ENCODE measurements around the gene TBC1D23.
A peak's percentile ranks its signal among the peaks of the same experiment; 100 is the strongest.
"Not testable (repeated sequence)": the region's sequence is repeated elsewhere in the genome, so short reads cannot be mapped to it uniquely, and the experiment has no call there.

The TBC1D23 gene

DNA sequence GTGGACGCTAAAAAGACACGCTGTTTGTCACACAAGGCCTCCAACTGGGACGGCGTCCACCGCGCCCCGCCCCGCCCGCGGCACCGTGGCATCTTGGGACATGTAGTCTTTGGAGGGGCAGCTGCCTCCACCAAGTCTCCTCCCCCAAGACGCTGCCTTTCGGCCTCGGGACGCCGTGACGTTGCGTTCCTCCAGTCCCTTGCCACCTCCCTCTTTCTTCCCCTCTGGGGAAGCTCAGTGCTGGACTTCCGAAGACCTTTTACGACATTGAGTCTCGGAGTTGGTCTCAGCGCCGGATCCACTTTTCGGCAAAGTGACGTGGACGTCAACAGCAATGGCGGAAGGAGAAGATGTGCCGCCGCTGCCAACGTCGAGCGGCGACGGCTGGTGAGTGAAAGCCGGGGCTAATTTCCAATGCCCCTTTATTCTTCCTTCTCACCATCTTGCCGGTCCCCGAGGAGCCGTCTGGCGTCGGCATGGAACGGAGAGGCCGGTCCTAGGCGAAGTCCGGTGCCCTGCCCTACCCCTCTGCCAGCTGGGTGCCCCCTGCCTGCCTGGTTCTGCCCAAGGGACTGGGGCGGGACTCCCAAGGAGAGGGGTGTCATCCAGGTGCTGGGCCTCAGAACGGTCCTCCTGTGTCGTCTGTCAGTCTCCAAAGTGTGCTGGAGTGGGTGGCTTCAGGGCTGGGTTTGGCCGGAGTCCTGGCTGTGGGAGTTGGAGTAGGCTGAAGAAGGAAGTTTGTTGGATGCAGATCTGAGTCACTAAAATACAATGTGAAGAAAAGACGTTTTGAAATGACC lies at the start of gene TBC1D23:
Gene TBC1D23 (plus strand): TSS at position 308 of the 800 bp plus-strand sequence. CDS start 27 bp downstream, at position 335.
- peak; percentile 93 for DNase-seq (ENCODE audit: low read depth)

DNA sequence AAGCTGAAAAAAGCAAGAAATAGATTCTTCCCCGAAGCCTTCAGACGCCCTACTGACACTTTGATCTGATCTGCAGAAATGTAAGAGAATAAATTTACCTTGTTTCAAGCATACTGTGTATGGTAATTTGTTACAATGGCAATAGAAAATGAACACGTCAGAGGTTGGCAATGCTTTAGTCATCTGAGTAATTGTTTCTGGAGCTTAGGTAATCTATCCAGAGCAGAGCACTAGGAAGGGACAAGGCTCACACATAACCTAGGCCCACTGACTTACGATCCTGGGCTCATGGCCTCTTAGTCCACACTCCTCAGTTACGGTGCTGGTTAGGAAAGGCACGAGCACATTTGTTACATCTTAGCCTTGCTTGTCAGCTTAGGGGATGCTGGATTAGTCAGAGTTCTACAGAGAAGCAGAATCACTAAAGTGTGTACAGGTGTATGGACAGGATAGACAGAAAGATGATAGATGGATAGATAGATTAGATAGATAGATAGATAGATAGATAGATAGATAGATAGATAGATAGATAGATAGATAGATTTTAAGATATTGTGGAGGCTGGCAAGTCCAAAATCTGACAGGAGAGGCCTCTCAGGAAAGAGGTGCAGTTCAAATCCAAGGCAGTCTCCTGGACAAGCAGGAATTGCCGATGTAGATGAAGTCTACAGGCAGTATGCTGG lies 46.8 kb upstream of the TBC1D23 start:
- no peak for DNase-seq (ENCODE audit: low read depth)

DNA sequence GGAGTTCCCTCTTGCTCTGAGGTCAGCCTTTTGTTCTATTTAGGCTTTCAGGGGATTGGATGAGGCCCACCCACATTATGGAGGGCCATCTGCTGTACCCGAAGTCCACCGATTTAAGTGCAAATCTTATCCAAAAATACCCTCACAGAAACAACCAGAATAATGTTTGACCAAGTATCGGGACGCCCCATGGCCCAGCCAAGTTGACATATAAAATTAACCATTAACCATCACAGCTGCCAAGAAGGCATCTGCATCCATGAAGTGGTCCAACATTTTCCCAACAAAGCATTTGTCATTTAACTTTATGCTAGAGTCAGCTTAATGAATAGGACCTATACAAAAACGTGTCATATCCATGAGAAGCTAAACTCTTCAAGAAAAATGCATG lies 46.2 kb upstream of the TBC1D23 start:
- no peak for DNase-seq (ENCODE audit: low read depth)

DNA sequence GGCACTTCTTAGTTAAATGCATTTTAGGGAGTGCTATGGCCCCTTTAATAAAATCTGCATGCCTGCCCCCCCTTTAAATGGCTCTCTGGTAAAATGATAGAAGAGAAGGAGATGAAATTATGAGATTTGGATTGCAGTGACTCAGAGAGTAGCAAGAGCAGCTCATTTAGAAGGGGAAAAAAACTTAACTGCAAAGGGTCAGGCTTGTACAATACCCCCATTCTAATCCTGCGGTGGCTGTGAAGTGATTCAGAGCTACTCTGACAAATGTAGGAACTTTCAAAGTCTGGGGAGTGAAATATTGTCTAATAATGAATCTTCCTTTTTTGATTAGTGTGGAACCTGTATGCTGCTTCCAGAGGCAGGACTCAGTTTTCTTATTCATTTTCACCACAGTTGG lies 44.1 kb upstream of the TBC1D23 start:
- no peak for DNase-seq (ENCODE audit: low read depth)

DNA sequence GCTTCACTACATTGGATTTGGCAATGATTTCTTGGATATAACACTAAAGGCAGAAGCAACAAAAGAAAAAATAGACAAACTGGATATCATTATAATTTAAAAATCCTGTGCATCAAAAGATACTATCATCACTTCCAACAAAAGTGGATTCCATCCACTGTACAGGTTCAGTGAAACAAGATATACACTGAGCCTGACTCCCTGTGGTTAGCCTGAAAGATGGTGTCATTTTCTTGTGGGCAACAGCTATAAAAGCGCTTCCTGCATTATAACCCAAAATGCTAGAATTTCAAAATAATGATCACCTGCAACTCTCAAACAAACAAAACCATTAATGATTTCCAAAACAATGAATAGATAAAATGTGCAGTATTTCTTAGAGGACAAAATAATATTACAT lies 39.6 kb upstream of the TBC1D23 start:
- DNase-seq (ENCODE audit: low read depth), result no peak

DNA sequence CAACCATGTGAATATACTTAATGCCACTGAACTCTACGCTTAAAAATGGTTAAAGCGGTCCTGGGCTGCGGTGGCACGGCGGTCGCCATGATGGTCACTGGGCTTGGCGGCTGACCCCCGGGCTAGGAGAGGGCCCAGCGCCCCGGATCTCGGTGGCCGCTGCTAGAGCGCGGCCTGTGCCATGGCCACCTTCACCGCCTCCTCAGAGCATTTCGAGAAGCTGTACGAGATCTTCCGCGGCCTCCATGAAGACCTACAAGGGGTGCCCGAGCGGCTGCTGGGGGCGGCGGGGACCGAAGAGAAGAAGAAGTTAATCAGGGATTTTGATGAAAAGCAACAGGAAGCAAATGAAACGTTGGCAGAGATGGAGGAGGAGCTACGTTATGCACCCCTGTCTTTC lies 35.6 kb upstream of the TBC1D23 start:
- no peak for DNase-seq (ENCODE audit: low read depth)

DNA sequence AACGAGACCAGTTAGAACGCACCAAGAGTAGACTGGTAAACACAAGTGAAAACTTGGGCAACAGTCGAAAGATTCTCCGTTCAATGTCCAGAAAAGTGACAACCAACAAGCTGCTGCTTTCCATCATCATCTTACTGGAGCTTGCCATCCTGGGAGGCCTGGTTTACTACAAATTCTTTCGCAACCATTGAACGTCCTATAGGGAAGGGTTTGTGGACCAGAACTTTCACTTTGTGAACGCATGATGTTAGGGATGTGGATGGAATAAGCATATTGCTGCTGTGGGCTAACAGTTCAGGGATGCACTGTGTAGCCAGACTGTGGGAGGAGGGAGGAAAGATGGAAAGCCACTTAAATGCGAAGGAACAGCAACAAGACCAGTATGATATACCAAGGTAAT lies 34.9 kb upstream of the TBC1D23 start:
- DNase-seq (ENCODE audit: low read depth), result no peak

DNA sequence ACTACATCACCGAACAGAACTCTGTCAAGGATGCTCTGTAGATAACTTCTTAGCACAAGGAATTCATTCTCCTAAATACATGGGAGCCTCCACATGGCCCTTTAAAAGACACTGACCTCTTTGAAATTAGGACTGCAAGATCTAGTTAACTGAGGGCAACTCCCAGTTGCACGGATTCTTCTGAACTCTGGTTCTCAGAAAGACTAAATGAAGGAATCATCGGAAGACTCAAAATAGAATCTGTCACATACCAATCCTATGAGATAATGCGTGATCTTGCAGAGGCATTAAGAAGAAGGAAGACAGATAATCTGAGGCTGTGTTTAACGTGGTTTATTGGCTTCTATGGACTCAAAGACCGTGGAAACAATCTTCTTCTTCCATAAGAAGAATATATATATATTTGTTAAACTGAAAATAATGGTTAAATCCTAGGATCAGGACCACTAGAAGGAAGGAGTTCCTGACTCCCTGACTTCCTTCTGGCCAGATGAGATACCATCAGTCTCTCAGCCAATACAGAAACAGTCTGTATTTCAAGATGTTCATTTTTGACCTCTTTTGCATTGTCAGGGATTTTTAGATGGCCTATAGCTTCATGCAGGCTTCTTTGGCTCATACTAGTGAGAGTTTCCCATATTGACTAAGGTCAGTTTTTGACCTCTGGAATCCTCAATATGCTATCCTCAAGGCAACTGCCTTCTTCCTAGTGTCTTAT lies 33.9 kb upstream of the TBC1D23 start:
- DNase-seq (ENCODE audit: low read depth), result no peak

DNA sequence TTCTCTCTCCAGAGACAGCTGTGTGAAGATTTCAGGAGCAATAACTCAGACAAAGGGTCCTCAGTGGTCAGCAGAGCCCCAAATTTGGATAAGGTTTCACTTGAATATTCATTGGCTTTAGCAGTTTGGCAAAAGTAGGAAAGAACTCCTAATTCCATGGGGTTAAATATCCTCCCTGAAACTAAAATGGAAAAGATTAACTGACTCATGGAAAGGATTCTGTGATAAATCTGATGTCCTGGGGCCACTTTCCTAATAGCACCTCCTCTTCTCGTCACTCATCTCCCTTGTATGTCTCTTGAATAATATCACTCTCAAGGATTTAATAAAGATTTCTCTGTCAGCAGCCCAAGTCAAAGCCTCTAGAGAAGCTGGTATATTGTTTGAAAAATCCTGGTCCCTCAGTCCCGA lies 33.3 kb upstream of the TBC1D23 start:
- no peak for DNase-seq (ENCODE audit: low read depth)

DNA sequence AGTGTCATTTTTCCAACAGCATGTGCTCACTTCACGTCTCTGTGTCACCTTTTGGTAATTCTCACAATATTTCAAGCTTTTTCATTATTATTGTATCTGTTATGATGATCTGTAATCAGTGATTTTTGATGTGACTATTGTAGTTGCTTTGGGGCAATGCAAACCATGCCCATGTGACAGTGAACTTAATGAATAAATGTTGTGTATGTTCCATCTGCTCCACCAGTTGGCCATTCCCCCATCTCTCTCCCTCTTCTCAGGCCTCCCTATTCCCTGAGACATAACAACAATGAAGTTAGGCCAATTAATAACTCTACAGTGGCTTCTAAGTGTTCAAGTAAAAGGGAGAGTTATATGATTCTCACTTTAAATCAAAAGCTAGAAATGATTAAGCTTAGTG lies 32.5 kb upstream of the TBC1D23 start:
- no peak for DNase-seq (ENCODE audit: low read depth)

DNA sequence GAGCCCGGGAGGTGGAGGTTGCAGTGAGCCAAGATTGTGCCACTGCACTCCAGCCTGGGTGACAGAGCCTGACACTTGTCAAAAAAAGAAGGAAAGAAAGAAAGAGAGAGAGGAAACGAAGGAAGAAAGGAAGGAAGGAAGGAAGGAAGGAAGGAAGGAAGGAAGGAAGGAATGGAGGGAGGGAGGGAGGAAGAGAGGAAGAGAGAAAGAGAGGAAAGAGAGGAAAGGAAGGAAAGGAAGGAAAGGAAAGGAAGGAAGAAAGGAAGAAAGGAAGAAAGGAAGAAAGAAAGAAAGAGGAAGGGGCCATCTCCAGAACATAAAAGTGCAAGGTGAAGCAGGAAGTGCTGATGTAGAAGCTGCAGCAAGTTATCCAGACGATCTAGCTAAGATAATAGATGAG lies 31.6 kb upstream of the TBC1D23 start:
- not testable (repeated sequence) for DNase-seq (ENCODE audit: low read depth)

DNA sequence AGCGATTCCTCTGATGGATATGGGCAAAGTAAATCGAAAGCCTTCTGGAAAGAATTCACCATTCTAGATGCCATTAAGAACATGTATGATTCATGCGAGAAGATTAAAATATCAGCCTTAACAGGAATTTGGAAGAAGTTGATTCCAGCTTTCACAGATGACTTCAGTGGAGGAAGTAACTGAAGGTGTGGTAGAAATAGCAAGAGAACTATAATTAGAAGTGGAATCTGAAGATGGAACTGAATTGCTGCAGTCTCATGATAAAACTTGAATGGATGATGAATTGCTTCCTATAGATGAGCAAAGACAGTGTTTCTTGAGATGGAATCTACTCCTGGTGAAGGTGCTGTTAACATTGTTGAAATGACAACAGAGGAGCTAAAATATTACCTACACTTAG lies 30.1 kb upstream of the TBC1D23 start:
- DNase-seq (ENCODE audit: low read depth), result no peak

DNA sequence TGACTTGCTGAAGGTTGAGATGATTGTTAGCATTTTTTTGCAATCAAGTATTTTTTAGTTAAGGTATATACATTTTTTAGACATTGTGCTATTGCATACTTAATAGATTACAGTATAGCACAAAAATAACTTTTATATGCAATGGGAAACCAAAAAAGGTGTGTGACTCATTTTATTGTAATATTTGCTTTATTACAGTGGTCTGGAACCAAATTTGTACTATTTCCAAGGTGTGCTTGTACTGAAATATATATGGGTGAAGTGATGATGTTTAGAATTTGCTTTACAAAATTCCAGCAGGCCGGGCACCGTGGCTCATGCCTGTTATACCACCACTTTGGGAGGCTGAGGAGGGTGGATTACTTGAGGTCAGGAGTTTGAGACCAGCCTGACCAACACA lies 29.1 kb upstream of the TBC1D23 start:
- no peak for DNase-seq (ENCODE audit: low read depth)

DNA sequence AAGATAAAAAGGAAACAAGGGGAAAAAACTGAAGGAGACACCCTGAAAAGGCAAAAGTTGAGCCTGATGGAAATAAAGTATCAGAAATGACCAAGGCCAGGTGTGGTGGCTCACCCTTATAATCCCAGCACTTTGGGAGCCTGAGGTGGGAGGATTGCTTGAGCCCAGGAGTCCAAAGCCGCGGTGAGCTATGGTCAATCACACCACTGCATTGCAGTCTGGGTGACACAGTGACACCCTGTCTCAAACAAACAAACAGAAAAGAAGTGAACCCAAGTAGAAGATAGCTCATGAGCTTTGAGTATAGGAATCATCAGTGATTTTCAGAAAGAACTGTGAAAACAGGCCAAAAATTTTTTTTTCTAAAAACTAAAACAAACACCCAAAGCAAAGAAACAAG lies 26.4 kb upstream of the TBC1D23 start:
- DNase-seq (ENCODE audit: low read depth), result no peak

DNA sequence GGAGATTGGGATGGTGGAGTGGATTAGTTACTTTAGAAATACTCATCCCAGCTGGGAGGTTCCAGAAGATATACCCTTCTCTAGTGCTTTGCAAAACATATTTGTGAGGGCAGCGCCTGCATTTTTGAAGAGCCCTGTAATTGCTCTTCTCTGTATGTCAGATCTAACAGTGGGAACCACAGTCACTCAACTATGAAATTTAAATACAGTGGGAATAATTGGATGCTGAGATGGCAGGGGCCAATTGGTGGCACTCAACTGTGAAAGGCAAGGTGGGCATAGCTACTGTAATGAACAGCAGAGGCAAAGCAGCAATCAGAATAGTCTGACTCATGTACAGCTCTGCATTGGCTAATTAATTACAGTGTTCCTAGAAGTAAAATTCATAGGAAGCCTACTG lies 22.2 kb upstream of the TBC1D23 start:
- no peak for DNase-seq (ENCODE audit: low read depth)

DNA sequence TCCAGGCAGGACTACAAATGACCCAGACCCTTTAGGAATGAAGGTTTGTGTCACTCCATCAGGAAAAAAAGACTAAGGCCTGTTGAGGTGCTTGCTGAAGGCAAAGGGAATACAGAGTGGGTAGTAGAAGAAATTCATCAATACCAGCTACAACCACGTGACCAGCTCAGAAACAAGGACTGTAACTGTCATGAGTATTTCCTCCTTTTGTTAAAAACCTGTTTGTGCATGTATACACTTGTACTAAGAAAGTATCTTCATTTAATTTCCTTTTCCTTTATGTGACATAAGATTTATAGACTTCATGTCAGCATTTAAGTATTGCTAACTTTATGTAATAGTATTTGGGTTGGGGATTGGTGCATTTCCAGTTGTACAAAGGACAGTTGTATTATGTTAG lies 18.3 kb upstream of the TBC1D23 start:
- DNase-seq (ENCODE audit: low read depth), result not testable (repeated sequence)

DNA sequence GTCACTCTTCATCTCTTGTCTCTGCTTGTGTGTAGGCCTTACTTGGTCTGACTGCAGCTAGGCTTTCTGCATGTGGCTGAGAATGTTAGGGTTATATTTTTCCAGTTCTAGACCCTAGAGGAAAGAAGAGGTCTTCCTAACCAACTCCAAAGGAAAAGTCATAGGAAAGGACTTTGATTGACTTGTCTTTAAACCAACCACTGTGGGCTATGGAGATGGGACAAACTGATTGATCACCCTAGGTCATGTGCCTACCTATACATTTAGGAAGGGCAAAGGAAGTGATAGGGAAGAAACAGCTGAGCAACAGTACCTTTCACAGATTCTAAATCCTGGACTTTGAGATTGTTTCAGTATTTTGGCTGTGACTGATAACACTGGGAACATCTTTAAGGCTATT lies 16.5 kb upstream of the TBC1D23 start:
- DNase-seq (ENCODE audit: low read depth), result no peak

DNA sequence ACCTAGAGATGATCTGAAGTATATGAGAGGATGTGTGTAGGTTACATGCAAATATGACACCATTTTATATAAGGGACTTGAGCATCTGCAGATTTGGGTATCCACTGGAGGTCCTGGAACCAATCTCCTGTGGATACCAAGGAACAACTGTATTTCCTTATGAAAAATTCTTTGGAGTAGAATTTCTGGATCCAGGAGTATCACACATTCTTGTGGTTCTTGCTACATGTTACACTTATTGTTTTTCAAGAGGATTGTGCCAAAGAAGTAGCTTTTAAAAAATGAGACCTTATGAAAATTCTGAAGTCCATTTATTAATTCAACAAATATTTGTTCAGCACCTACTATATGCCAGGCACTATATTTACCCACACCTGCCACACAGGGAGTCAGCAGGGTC lies 15.7 kb upstream of the TBC1D23 start:
- no peak for DNase-seq (ENCODE audit: low read depth)

DNA sequence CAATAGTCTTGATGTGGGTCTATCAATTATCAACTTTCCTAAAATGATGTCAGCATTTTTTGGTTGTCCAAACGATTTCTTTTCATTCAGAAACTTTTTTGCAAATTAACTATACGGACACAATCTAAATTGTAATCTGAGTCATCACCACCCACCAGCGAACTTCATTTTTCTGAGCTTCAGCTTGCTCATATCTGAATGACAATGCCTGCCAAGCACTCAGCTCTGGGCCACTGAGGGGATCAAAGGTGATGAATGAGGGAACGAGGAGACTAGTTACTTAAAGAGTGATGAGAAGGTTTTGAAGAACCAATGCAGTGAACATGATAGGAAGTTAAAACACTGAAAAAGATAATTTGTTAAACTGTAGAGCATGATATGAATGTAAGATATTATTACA lies 14.9 kb upstream of the TBC1D23 start:
- no peak for DNase-seq (ENCODE audit: low read depth)

DNA sequence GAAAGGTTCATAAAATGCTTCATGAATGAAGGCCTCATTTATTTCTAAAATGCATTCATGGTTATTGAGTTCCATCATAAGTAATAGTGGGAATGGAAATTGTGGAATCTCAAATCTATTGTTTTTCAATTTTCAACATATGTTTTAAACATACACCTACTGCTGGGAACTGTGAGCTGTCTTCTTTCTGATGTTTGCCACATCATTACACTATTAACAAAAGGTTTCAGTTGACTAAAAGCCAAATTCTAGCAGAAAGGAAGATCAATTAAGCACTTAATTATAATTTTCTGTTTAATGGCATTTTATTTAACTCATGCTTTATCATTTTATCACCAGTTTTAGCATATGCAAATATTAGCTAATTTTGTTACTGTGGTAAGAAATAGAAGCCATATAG lies 13.8 kb upstream of the TBC1D23 start:
- DNase-seq (ENCODE audit: low read depth), result no peak

DNA sequence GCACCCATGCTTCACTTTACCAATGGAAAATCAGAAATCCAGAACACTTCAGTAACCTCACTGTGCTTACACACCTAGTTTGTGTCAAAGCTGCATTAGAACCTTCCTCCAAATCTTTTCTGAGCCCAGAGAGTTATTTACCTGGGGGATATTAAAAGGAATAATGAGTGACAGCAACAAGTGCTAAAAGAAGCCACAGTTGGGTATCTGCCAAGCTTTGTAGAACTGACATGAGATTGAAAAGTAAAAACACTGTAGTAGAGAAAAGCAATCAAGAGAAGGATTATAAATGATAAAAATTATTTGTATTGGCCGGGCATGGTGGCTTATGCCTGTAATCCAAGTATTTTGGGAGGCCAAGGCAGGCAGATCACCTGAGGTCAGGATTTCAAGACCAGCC lies 8.8 kb upstream of the TBC1D23 start:
- no peak for DNase-seq (ENCODE audit: low read depth)

DNA sequence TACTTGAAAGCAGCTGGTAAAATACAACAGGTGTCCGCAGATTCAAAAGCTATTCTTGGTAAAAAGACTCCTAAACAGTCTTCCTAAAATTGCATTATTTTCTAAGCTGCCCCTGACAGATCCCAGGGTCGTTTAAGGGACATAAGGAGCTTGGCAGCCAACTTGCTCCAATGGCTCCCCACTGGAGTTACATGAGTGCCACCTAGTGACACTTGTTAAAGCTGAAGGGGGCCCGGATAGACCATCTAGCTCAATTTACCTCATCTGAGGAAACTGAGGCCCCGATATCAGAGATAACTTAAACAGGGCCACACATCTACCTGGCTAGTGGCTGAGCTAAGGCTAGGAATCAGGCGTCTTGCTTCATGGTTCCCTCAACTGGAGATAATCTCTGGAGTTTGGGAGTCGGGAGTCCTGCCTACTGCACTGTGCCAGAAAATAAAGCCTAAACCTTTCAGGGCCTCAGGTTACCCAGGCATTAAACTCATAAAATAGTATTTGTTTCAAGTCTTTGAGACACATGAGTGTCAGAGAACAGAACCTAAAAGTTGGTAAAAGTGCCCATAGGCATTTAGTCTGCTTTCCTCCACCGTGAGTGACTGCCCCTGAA lies 6.5 kb upstream of the TBC1D23 start:
- DNase-seq (ENCODE audit: low read depth), result no peak

DNA sequence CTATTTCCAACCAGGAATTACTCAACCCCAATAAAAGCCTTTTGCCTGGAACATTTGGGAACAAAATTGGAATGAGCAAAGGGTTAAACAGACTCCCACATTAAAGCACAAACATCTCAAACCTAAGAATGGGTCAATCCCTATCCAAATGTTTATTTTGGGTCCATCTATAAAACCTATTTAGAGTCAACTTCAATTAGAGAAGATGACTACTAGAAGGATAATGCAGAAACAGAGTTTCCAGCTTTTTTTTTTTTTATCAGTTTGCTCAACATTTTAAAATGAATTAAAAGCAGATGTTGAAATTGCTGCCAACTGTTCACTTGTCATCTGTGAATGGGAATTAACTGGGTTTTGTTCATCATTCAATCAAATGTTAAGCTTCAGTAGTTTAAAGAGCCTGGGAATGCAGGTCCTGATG lies 4.1 kb upstream of the TBC1D23 start:
- no peak for DNase-seq (ENCODE audit: low read depth)
